Cardiac fibroblast (primary cell): ENCODE measurements around the gene CYP4V2.

ENCODE experiments used
- DNase-seq, 2 donors: peaks; one replicate each; pipeline versions ENCODE4 v3.0.0 to v3.0.0-alpha.2; 2010; ENCODE audit warnings: low read depth in 2 of 2
- H3K4me3 ChIP-seq, 2 donors: replicated peaks in 1 of 2; 1 replicate in 1 of 2; 2 replicates in 1 of 2; pipeline ENCODE4 v1.5.1; 2011; ENCODE audit warnings: low read depth in 2 of 2, low read length in 2 of 2, mild to moderate bottlenecking in 2 of 2, moderate library complexity in 1 of 2
- CTCF ChIP-seq: IDR thresholded peaks from one replicate; pipeline ENCODE4 v1.5.1; 2011; ENCODE audit warnings: low read depth, mild to moderate bottlenecking, low read length, inconsistent platforms

Gene CYP4V2

GRCh38 chr4:186226521-186227189, 35.3 kb downstream of the CYP4V2 start:
- TF ChIP-seq CTCF = no peak
- DNase-seq = no peak
- H3K4me3 ChIP-seq = no peak overlapping the region

GRCh38 chr4:186227221-186227620, 35.9 kb downstream of the CYP4V2 start, which contains the start of gene KLKB1:
Gene KLKB1, plus strand, starts transcription at chr4:186227507. Its CDS starts 689 bp downstream, at chr4:186228196.
- no peak for TF ChIP-seq CTCF
- H3K4me3 ChIP-seq = no peak within 1 kb of the TSS
- peak; percentile 40 to 51 for DNase-seq

GRCh38 chr4:186227744-186228513, 36.6 kb downstream of the CYP4V2 start:
- no peak overlapping the region for H3K4me3 ChIP-seq
- peak; percentile 16 to 21 for DNase-seq
- no peak for TF ChIP-seq CTCF

GRCh38 chr4:186228514-186228894, 37.1 kb downstream of the CYP4V2 start:
- TF ChIP-seq CTCF = no peak
- DNase-seq = peak; percentile 13 to 18
- no peak overlapping the region for H3K4me3 ChIP-seq

- DNase-seq = no peak
- TF ChIP-seq CTCF = no peak
- H3K4me3 ChIP-seq = no peak overlapping the region
Observed at GRCh38 chr4:186234367-186234766, 43.0 kb downstream of the CYP4V2 start.

- TF ChIP-seq CTCF = no peak
- no peak for DNase-seq
- H3K4me3 ChIP-seq = no peak overlapping the region
Observed at GRCh38 chr4:186236126-186236525, 44.8 kb downstream of the CYP4V2 start.
